Measurements from ENCODE around the gene DNAJC30.

DNA sequence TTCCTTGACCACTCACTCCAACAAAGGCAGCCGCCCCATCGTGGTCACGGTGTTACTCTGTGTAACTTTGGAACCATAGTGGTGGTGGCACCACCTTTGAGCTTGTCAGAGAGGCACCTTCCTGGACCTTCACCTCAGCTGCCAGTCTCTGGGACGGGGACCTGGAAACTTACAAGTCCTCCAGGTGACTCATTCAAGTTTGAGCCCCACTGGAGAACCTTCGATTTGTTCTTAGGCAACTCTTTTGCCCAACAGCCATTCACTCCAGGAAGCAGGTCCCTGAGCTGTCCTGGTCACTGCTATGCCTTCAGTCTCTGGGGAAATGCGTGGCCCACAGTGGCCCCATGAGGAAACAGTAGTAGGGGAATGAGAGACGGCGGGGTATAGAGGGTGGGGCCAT, 19.0 kb upstream of the DNAJC30 start:
- TF ChIP-seq CTCF (conservative IDR thresholded peaks at IDR 0.05 in 1 of 2, IDR thresholded peaks at IDR 0.05 in 1 of 2; ENCODE audit: low read depth in 1 of 2, low read length in 2 of 2) (no peak), EZH2 (IDR thresholded peaks at IDR 0.05; ENCODE audit: low read length, missing control alignments) (no peak)
